Measurements from ENCODE around the gene ATXN1. TPM values are rescaled to one million over a fixed set of nuclear protein-coding genes. Genes with fewer than 3 reads are reported as not detected.

ATXN1 gene
- total and polyA plus RNA-seq, 2 of the 13 experiments (the other 11 are each of a cell fraction or from before 2014, with no cell fraction given), result 20.7 to 39.5 TPM

- TF ChIP-seq KIAA2018 (CRISPR knock-in tag; IDR thresholded peaks at IDR 0.05; ENCODE audit: borderline replicate concordance) (no peak), ZSCAN20 (CRISPR knock-in tag; IDR thresholded peaks at IDR 0.05; ENCODE audit: borderline replicate concordance) (no peak), XBP1 (CRISPR knock-in tag; IDR thresholded peaks at IDR 0.05) (no peak), KDM1A (CRISPR knock-in tag; IDR thresholded peaks at IDR 0.05) (no peak), ZNF781 (CRISPR knock-in tag; IDR thresholded peaks at IDR 0.05; ENCODE audit: borderline replicate concordance, not compliant biosample characterization) (no peak), HMG20B (CRISPR knock-in tag; conservative IDR thresholded peaks at IDR 0.05) (no peak), ZNF776 (CRISPR knock-in tag; IDR thresholded peaks at IDR 0.05) (no peak), ZNF205 (CRISPR knock-in tag; IDR thresholded peaks at IDR 0.05) (no peak), NFKBIZ (CRISPR knock-in tag; IDR thresholded peaks at IDR 0.05) (no peak)
Measured at GRCh38 chr6:16466800-16467553, 294.3 kb downstream of the ATXN1 start (continued).
